ENCODE measurements around the gene DRG2.

Gene DRG2

GRCh38 chr17:18117982-18118975 is 30.5 kb downstream of the DRG2 start:
- DNase-seq, result no peak

GRCh38 chr17:18119166-18119745 is 31.5 kb downstream of the DRG2 start:
- DNase-seq, result no peak

- no peak for DNase-seq
These were observed 32.2 kb downstream of the DRG2 start for GRCh38 chr17:18119938-18120337.

- DNase-seq, result no peak
These were observed 32.8 kb downstream of the DRG2 start for GRCh38 chr17:18120461-18121017.

- no peak for DNase-seq
These were observed 33.6 kb downstream of the DRG2 start for GRCh38 chr17:18121144-18121910.

GRCh38 chr17:18122990-18123753 is 35.4 kb downstream of the DRG2 start:
- no peak for DNase-seq

GRCh38 chr17:18124345-18125126 is 36.8 kb downstream of the DRG2 start:
- no peak for DNase-seq

GRCh38 chr17:18129041-18129502 is 41.3 kb downstream of the DRG2 start:
- DNase-seq, result peak; percentile 1

- DNase-seq, result no peak
These were observed 45.0 kb downstream of the DRG2 start for GRCh38 chr17:18132711-18133110.

- no peak for DNase-seq
These were observed 48.6 kb downstream of the DRG2 start for GRCh38 chr17:18136357-18136756.

- DNase-seq, result no peak
These were observed 50.5 kb downstream of the DRG2 start for GRCh38 chr17:18138065-18138749.

- no peak for DNase-seq
These were observed 51.3 kb downstream of the DRG2 start for GRCh38 chr17:18139092-18139491.

- no peak for DNase-seq
These were observed 51.8 kb downstream of the DRG2 start for GRCh38 chr17:18139498-18139897.

- DNase-seq, result no peak
These were observed 52.2 kb downstream of the DRG2 start for GRCh38 chr17:18139949-18140348.

- DNase-seq, result no peak
These were observed 52.9 kb downstream of the DRG2 start for GRCh38 chr17:18140648-18141047.

GRCh38 chr17:18141210-18141803 is 53.6 kb downstream of the DRG2 start:
- DNase-seq, result peak; percentile 33

GRCh38 chr17:18142417-18142816 is 54.7 kb downstream of the DRG2 start:
- no peak for DNase-seq

- DNase-seq, result no peak
These were observed 55.5 kb downstream of the DRG2 start for GRCh38 chr17:18143044-18143936.

GRCh38 chr17:18144261-18144660 is 56.5 kb downstream of the DRG2 start:
- no peak for DNase-seq

Measured in NCI-H446 treated with DMSO at 0.1 percent for 48 hours (cell line).